Measurements from ENCODE around the gene CRY2. TPM values are rescaled to one million over a fixed set of nuclear protein-coding genes. Genes with fewer than 3 reads are reported as not detected.
"Not testable (repeated sequence)": the region's sequence is repeated elsewhere in the genome, so short reads cannot be mapped to it uniquely, and the experiment has no call there.

Gene CRY2
- total RNA-seq, 1 donor from 2014 or later: 33.8 TPM

GRCh38 chr11:45900916-45901617, 53.8 kb downstream of the CRY2 start:
- H3K4me3 Mint-ChIP-seq: peak overlapping the region; percentile 74
- H3K9me3 Mint-ChIP-seq: no peaks in the 10 kb centered on the region
- H3K27ac Mint-ChIP-seq: no peak overlapping the region
- peaks cover 11% of the 10 kb centered on the region for H3K4me1 Mint-ChIP-seq
- no peaks in the 10 kb centered on the region for H3K36me3 Mint-ChIP-seq
- DNase-seq (ENCODE audit: low spot score in 2 of 2, unreplicated experiment in 2 of 2): no peak
- TF ChIP-seq, protein P1, sequence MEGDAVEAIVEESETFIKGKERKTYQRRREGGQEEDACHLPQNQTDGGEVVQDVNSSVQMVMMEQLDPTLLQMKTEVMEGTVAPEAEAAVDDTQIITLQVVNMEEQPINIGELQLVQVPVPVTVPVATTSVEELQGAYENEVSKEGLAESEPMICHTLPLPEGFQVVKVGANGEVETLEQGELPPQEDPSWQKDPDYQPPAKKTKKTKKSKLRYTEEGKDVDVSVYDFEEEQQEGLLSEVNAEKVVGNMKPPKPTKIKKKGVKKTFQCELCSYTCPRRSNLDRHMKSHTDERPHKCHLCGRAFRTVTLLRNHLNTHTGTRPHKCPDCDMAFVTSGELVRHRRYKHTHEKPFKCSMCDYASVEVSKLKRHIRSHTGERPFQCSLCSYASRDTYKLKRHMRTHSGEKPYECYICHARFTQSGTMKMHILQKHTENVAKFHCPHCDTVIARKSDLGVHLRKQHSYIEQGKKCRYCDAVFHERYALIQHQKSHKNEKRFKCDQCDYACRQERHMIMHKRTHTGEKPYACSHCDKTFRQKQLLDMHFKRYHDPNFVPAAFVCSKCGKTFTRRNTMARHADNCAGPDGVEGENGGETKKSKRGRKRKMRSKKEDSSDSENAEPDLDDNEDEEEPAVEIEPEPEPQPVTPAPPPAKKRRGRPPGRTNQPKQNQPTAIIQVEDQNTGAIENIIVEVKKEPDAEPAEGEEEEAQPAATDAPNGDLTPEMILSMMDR (IDR thresholded peaks at IDR 0.05; ENCODE audit: unreplicated experiment): no peak
- peaks cover 5% of the 10 kb centered on the region for H3K27me3 Mint-ChIP-seq (ENCODE audit: low read depth)

- Mint-ChIP-seq H3K4me3 (no peak overlapping the region), H3K9me3 (no peaks in the 10 kb centered on the region), H3K36me3 (no peaks in the 10 kb centered on the region), H3K27ac (no peak overlapping the region), H3K27me3 (ENCODE audit: low read depth) (peaks cover 5% of the 10 kb centered on the region), H3K4me1 (peaks cover 8% of the 10 kb centered on the region)
- TF ChIP-seq, protein P1 (IDR thresholded peaks at IDR 0.05; ENCODE audit: unreplicated experiment): no peak
- no peak for DNase-seq (ENCODE audit: low spot score in 2 of 2, unreplicated experiment in 2 of 2)
These were observed 54.4 kb downstream of the CRY2 start for GRCh38 chr11:45901626-45902025.

GRCh38 chr11:45902452-45903380, 55.4 kb downstream of the CRY2 start:
- no peaks in the 10 kb centered on the region for H3K9me3 Mint-ChIP-seq
- no peak overlapping the region for H3K4me3 Mint-ChIP-seq
- H3K36me3 Mint-ChIP-seq: no peaks in the 10 kb centered on the region
- peaks cover 8% of the 10 kb centered on the region for H3K4me1 Mint-ChIP-seq
- TF ChIP-seq, protein P1 (IDR thresholded peaks at IDR 0.05; ENCODE audit: unreplicated experiment): no peak
- H3K27me3 Mint-ChIP-seq (ENCODE audit: low read depth): peaks cover 5% of the 10 kb centered on the region
- H3K27ac Mint-ChIP-seq: no peak overlapping the region
- no peak for DNase-seq (ENCODE audit: low spot score in 2 of 2, unreplicated experiment in 2 of 2)

- Mint-ChIP-seq H3K4me1 (peaks cover 8% of the 10 kb centered on the region), H3K27ac (no peak overlapping the region), H3K27me3 (ENCODE audit: low read depth) (peaks cover 5% of the 10 kb centered on the region), H3K9me3 (no peaks in the 10 kb centered on the region), H3K4me3 (no peak overlapping the region), H3K36me3 (no peaks in the 10 kb centered on the region)
- no peak for DNase-seq (ENCODE audit: low spot score in 2 of 2, unreplicated experiment in 2 of 2)
- TF ChIP-seq, protein P1 (IDR thresholded peaks at IDR 0.05; ENCODE audit: unreplicated experiment): no peak
These were observed 57.1 kb downstream of the CRY2 start for GRCh38 chr11:45904309-45904915.

DNA sequence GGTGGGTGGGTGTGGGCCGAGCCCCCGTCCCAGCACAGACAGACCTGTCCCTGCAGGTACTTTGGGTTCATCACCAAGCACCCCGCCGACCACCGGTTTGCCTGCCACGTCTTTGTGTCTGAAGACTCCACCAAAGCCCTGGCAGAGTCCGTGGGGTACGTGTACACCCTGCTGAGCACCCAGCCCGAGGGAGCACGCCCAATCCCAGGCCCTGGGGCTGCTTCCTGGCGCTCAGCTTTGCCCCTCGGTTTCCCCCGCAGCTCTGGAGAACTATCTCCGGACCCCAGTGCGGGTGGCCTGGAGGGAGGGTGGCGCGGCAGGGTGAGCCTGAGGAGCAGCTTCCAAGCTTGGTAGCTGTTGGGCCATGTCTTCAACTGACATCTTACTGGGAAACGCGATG, 57.8 kb downstream of the CRY2 start:
- Mint-ChIP-seq H3K9me3 (no peaks in the 10 kb centered on the region), H3K27me3 (ENCODE audit: low read depth) (peaks cover 5% of the 10 kb centered on the region), H3K36me3 (no peaks in the 10 kb centered on the region), H3K4me1 (peaks cover 8% of the 10 kb centered on the region), H3K4me3 (no peak overlapping the region), H3K27ac (no peak overlapping the region)
- DNase-seq (ENCODE audit: low spot score in 2 of 2, unreplicated experiment in 2 of 2): no peak
- TF ChIP-seq, protein P1 (IDR thresholded peaks at IDR 0.05; ENCODE audit: unreplicated experiment): no peak

GRCh38 chr11:45905576-45905975, 58.3 kb downstream of the CRY2 start:
- not testable (repeated sequence) for H3K27ac Mint-ChIP-seq; DNase-seq (ENCODE audit: low spot score in 2 of 2, unreplicated experiment in 2 of 2); H3K36me3 Mint-ChIP-seq; H3K9me3 Mint-ChIP-seq; H3K4me3 Mint-ChIP-seq; H3K4me1 Mint-ChIP-seq; H3K27me3 Mint-ChIP-seq (ENCODE audit: low read depth)
